ENCODE data around the gene WDR87.
A peak's percentile ranks its signal among the peaks of the same experiment; 100 is the strongest.
"Not testable (repeated sequence)": the region's sequence is repeated elsewhere in the genome, so short reads cannot be mapped to it uniquely, and the experiment has no call there.

The WDR87 gene

DNA sequence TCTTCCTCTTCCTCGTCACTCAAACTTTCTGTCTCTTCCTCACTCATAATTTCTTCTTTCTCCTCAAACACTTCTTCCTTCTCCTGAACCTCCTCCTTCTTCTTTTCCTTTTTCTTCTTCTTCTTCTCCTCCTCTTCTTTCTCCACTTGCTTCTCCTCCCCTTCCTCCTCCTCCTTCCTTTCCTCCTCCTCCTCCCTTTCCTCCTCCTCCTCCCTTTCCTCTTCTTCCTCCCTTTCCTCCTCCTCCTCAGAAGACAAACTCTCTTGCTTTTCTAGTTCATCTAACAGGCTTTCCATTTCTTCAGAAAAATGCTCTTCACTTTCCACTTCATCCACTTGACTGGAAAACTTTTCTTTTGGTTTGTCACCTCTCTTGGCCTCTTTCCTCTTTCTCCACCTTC, 19.8 kb downstream of the WDR87 start:
- DNase-seq (ENCODE audit: low read depth, low spot score): no peak

DNA sequence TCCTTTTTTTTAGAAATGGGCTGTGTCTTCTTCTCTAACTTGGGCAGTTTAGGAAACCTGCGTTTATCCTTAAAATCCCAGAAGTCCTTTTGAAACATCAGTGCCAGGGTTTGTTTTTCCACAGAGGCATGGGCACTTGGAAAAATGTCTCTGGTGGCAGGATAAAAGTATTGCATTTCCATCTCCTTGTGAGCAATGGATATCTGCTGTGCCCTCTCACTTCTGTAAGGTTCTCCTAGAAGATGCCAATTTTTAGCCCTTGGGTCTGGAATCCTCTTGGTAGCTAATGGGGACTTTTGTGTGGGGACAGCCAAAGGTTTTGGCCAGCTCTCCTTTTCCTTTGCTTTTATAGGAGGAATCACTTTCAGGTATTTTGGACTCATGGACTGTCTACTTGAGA, 21.0 kb downstream of the WDR87 start:
- no peak for DNase-seq (ENCODE audit: low read depth, low spot score)

DNA sequence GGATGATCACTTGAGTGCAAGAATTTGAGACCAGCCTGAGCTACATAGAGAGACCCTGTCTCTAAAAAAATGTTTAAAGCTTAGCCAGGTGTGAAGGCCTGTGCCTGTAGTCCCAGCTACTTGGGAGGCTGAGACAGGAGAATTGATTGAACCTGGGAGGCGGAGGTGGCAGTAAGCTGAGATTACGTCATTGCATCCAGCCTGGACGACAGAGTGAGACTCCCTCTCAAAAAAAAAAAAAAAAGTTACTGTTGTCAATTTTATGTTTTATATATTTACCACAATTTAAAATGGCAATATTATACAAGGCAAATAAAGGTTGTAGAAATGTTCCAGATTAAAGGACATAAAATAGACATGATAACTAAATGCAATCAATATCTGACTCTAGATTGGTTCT, 29.2 kb downstream of the WDR87 start:
- no peak for DNase-seq (ENCODE audit: low read depth, low spot score)

DNA sequence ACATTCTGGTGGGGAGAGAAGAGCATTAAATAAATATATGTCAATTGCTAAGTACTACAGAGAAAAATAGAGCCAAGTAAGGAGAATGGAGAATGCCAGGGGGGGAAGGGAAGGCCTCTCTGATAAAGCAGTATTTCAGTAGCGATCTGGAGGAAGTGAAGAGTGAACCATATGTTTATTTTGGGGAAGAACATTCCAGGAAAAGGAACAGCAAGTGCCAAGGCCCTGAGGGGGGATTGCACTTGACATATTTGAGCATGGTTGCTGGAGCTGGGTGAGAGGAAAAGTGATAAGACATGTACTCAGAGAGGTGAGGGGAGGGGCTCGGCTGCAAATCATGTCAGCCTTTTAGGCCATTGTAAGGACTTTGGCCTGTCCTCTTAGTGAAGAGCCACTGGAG, 30.4 kb downstream of the WDR87 start:
- DNase-seq (ENCODE audit: low read depth, low spot score): no peak

DNA sequence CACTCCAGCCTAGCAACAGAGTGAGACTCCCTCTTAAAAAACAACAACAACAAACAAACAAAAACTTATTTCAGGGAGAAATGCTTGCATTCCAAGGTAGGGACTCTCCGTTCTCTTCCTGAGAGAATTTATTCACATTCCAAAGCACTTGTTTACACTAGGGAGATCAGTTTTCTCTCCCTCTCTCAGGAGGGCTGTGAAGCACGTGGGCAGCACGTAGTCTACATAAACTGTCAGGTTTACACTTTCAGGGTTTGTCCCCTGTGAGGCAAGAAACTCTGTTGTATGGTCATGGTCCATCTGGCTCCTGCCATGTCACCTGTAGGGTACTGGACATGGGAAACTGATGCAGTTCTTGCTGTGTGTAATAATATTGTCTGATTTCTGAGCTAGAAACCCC, 31.6 kb downstream of the WDR87 start:
- peak; percentile 8 for DNase-seq (ENCODE audit: low read depth, low spot score)

DNA sequence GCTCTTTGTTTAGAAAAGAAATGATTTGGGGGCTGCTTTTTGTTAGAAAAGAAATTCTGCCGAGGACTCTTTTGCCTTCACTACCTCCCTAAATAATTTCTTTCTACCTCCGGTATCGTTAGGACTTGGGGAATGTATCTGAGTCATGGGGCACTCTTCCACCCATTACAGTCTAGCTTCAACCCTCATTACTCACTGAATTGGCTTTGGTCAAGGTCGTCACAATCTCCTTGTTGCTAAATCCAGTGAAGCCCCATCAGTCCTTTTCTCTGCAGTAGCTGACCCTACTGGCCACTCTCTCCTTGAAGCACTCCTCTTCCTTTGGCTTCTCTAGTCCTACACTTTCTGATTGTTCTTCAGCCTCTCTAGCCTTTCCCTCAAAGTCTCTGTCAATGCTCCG, 34.0 kb downstream of the WDR87 start:
- DNase-seq (ENCODE audit: low read depth, low spot score): no peak

DNA sequence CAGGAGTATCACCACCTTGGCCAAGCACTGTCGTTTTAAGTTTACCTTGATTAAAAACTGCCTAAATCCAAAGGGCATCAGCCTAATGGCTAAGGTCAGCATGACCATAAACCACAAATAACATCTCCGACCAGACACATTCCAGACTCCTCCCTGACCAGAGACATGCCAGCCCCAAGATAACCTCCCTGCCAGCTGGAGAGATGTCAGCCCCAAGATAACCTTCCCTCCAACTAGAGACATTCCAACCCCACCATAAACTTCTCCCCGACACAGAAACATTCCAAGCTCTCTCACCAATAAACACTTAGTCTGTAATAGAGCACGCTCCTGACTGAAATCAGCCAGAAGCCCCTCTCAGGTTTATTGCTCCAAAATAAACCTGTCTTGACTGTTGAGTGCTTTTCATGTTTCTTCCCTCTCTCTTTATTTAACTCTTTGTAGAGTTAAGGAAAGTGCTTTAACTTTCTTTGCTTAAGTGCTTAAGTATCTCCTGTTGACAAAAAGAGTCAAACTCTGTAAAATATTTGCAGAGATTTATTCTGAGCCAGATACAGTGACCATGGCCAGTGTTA, 36.5 kb downstream of the WDR87 start:
- DNase-seq (ENCODE audit: low read depth, low spot score): no peak

DNA sequence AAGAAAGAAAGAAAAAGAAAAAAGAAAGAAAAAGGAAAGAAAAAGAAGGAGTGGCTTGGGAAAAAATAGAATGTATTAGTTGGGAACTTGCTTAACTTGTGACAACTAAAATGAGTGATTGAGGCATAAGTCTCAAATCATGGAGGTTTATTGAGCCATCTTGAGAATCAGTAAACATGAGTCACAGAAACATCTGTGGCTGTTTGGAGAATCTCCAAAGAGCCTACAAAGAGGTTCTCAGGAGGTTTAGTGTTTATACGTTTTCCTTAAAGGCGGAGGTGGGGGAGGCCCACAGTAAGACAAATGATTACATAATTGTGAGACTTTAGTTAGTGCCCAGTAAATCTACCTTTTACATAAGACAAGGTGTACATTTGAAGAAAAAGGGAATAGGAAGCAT, 38.6 kb downstream of the WDR87 start:
- no peak for DNase-seq (ENCODE audit: low read depth, low spot score)

DNA sequence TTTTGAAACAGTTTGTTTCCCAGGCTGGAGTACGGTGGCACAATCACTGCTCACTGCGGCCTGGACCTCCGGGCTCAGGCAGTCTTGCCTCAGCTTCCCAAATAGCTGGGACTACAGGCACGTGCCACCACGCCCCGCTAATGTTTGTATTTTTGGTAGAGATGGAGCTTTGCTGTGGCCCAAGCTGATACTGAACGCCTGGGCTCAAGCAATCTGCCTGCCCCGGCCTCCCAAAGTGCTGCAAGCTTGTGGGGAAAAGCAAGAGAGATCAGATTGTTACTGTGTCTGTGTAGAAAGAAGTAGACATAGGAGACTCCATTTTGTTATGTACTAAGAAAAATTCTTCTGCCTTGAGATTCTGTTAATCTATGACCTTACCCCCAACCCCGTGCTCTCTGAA, 40.5 kb downstream of the WDR87 start:
- not testable (repeated sequence) for DNase-seq (ENCODE audit: low read depth, low spot score)

DNA sequence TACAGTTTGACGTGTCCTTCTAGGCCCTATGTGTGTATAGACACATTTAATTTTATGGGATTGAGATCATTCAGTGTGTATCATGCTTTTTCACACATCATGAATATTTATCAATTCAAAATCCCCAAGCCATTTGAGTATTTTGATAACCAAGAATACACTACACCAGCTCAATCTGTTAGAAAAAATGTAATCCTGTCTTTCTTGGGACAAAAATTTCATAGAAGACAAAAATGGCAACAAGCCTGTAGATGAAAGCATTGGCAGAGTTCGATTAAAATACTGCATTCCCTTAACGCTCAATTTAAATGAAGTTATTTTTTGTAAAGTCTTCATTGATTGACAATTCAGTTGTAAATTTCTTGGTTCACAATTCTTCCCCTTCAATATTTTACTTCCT, 41.9 kb downstream of the WDR87 start:
- DNase-seq (ENCODE audit: low read depth, low spot score): no peak

DNA sequence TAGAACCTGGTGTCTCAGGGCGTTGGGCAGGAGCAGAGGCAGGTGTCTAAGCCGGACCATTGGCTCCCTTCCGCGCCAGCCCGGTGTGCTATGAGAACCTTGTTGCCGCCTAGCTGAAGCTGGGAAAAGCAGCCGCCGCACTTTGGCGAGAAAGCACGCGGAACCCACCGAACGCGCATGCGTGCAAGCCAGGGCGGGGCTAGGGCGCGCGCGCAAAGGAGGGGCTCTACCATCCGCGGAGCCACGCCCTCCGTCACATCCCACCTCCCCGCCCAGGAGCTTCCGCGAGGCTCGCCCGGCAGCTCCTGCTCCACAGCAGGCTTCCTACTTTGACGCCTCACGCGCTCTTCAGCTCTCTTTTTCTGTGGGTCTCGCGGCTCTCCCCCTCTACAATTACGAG, 51.3 kb downstream of the WDR87 start:
- DNase-seq (ENCODE audit: low read depth, low spot score): peak; percentile 55

DNA sequence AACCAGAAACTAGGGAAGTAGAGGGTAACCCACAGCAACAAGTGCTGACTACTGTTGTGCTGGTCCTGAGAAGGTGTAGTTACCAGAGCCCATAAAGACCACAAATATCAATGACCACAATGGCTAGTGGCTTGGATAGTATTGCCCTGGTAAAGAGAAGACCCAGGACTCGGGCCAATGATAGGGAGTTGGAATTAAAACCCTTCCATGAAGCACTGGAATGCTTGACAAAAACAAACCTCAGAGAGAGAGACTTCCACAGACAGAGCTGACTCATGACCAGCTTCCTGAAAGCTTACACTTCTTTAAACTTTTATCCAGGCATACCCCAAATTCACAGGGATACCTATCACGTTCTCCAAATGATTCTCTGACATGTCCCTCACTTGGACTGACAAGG, 60.5 kb downstream of the WDR87 start:
- DNase-seq (ENCODE audit: low read depth, low spot score): peak; percentile 59

All from astrocyte of the hippocampus (primary cell).